Measurements from ENCODE around the gene KIAA0319L. TPM values are rescaled to one million over a fixed set of nuclear protein-coding genes. Genes with fewer than 3 reads are reported as not detected.
A peak's percentile ranks its signal among the peaks of the same experiment; 100 is the strongest.

Gene KIAA0319L
- polyA plus RNA-seq, 1 donor (not counting 4 experiments of a cell fraction or from before 2014, with no cell fraction given), result 23.8 TPM

DNA sequence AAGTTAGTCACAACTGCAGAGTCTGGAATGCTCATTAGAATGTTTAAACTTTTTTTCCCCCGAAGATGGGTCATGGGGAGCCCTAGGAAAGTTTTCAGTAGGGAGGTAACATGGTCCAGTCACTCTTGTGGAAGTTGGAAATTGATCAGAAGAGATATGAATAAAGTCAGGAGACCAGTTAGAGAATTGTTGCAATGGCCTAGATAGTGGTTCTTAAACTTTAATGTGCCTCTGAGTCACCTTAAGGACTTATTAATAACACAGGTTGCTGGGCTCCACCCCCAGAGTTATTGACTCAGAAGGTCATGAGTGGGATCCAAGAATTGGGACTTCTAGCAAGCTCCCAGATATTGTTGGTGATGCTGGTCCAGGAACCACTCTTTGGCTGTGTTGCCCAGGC lies 12.7 kb upstream of the KIAA0319L start:
- FAIRE-seq (peak; percentile 52), DNase-seq (ENCODE audit: low read depth, low spot score) (no peak)
- no peak overlapping the region for H2AFZ ChIP-seq (ENCODE audit: control insufficient read depth, low read length)
- dilution Hi-C loops (cut with MboI; ENCODE audit: extremely low pct_ligation_motif_present, low sequenced_read_pairs), result no loop called here
- no peaks in the 10 kb centered on the region for H4K20me1 ChIP-seq (ENCODE audit: control insufficient read depth, extremely low read depth, insufficient read depth, low read length)
- no peaks in the 10 kb centered on the region for H3K9me3 ChIP-seq (ENCODE audit: control insufficient read depth, low read depth, low read length)
- peak overlapping the region; percentile 13 for H3K27ac ChIP-seq (ENCODE audit: control insufficient read depth, insufficient read depth, low read length)
- peaks cover 1 to 3% of the 10 kb centered on the region in 2 experiments for H3K36me3 ChIP-seq (ENCODE audit: control insufficient read depth in 2 of 2, extremely low read depth in 1 of 2, insufficient read depth in 2 of 2, low read length in 2 of 2)
- H3K79me2 ChIP-seq (ENCODE audit: control insufficient read depth, insufficient read depth, low read length), result no peaks in the 10 kb centered on the region
- peaks cover 33% of the 10 kb centered on the region for H3K4me1 ChIP-seq (ENCODE audit: control insufficient read depth, extremely low read depth, insufficient read depth, low read length)
- H3K9ac ChIP-seq (ENCODE audit: control insufficient read depth, extremely low read depth, insufficient read depth, low read length), result no peak overlapping the region
- TF ChIP-seq, protein P1, sequence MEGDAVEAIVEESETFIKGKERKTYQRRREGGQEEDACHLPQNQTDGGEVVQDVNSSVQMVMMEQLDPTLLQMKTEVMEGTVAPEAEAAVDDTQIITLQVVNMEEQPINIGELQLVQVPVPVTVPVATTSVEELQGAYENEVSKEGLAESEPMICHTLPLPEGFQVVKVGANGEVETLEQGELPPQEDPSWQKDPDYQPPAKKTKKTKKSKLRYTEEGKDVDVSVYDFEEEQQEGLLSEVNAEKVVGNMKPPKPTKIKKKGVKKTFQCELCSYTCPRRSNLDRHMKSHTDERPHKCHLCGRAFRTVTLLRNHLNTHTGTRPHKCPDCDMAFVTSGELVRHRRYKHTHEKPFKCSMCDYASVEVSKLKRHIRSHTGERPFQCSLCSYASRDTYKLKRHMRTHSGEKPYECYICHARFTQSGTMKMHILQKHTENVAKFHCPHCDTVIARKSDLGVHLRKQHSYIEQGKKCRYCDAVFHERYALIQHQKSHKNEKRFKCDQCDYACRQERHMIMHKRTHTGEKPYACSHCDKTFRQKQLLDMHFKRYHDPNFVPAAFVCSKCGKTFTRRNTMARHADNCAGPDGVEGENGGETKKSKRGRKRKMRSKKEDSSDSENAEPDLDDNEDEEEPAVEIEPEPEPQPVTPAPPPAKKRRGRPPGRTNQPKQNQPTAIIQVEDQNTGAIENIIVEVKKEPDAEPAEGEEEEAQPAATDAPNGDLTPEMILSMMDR (optimal IDR thresholded peaks at IDR 0.05 in 1 of 3, IDR thresholded peaks at IDR 0.05 in 1 of 3, conservative IDR thresholded peaks at IDR 0.05 in 1 of 3; ENCODE audit: extremely low read depth in 1 of 3, insufficient read depth in 2 of 3, low read length in 3 of 3), result no peak
- TF ChIP-seq EZH2 (IDR thresholded peaks at IDR 0.05; ENCODE audit: low read length), result no peak
- no peak overlapping the region for H3K4me3 ChIP-seq (ENCODE audit: control insufficient read depth in 2 of 3, extremely low read depth in 1 of 3, insufficient read depth in 2 of 3, low read depth in 1 of 3, low read length in 3 of 3)
- H3K9me1 ChIP-seq (ENCODE audit: control insufficient read depth, extremely low read depth, insufficient read depth, low read length), result no peaks in the 10 kb centered on the region
- H3K4me2 ChIP-seq (ENCODE audit: control insufficient read depth, extremely low read depth, insufficient read depth, low read depth, low read length), result no peak overlapping the region
- H3K27me3 ChIP-seq (ENCODE audit: control insufficient read depth, extremely low read depth, insufficient read depth, low read length), result peaks cover 14% of the 10 kb centered on the region

DNA sequence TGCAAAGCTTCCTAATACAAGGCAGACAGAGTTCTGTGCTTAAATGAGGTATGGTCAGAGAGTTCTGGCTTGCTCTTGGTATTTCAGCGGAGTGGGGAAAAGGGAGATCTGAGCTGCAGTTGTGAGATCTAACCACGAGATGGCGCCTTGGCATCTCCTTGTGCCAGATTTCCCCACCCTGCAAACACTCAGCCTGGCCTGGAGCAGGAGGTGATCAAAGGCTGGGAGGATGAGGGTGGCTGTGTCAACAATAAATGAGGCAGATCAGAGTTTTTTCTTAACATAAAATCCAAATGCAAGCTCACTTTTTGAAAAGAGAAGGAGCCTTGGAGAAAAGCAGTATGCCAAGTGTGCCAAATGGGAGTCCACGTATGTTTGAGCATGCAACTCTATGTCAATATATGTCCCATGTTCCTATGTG lies 11.8 kb upstream of the KIAA0319L start:
- Histone ChIP-seq H3K27me3 (ENCODE audit: control insufficient read depth, extremely low read depth, insufficient read depth, low read length) (peaks cover 9% of the 10 kb centered on the region), H3K9ac (ENCODE audit: control insufficient read depth, extremely low read depth, insufficient read depth, low read length) (no peak overlapping the region), H3K9me1 (ENCODE audit: control insufficient read depth, extremely low read depth, insufficient read depth, low read length) (no peaks in the 10 kb centered on the region), H3K27ac (ENCODE audit: control insufficient read depth, insufficient read depth, low read length) (no peak overlapping the region), H3K4me2 (ENCODE audit: control insufficient read depth, extremely low read depth, insufficient read depth, low read depth, low read length) (no peak overlapping the region), H2AFZ (ENCODE audit: control insufficient read depth, low read length) (no peak overlapping the region), H4K20me1 (ENCODE audit: control insufficient read depth, extremely low read depth, insufficient read depth, low read length) (peaks cover 3% of the 10 kb centered on the region), H3K36me3 (ENCODE audit: control insufficient read depth in 2 of 2, extremely low read depth in 1 of 2, insufficient read depth in 2 of 2, low read length in 2 of 2) (peaks cover 2 to 3% of the 10 kb centered on the region in 2 experiments), H3K4me1 (ENCODE audit: control insufficient read depth, extremely low read depth, insufficient read depth, low read length) (peaks cover 35% of the 10 kb centered on the region), H3K9me3 (ENCODE audit: control insufficient read depth, low read depth, low read length) (no peaks in the 10 kb centered on the region), H3K4me3 (ENCODE audit: control insufficient read depth in 2 of 3, extremely low read depth in 1 of 3, insufficient read depth in 2 of 3, low read depth in 1 of 3, low read length in 3 of 3) (no peak overlapping the region), H3K79me2 (ENCODE audit: control insufficient read depth, insufficient read depth, low read length) (no peaks in the 10 kb centered on the region)
- TF ChIP-seq EZH2 (IDR thresholded peaks at IDR 0.05; ENCODE audit: low read length), result no peak
- TF ChIP-seq, protein P1 (optimal IDR thresholded peaks at IDR 0.05 in 1 of 3, IDR thresholded peaks at IDR 0.05 in 1 of 3, conservative IDR thresholded peaks at IDR 0.05 in 1 of 3; ENCODE audit: extremely low read depth in 1 of 3, insufficient read depth in 2 of 3, low read length in 3 of 3), result peak; percentile 87 to 97 (median 96)
- FAIRE-seq (peak; percentile 79), DNase-seq (ENCODE audit: low read depth, low spot score) (no peak)
- dilution Hi-C loops (cut with MboI; ENCODE audit: extremely low pct_ligation_motif_present, low sequenced_read_pairs), result no loop called here

All from keratinocyte (primary cell).